ENCODE measurements around the gene G3BP2.

- no peak for TF ChIP-seq CTCF (IDR thresholded peaks at IDR 0.05)
- TF ChIP-seq POLR2A (IDR thresholded peaks at IDR 0.05): peak in 1 of 4 donors; percentile 46
Measured at GRCh38 chr4:75630174-75630936, 42.9 kb downstream of the G3BP2 start, which contains the start of gene CDKL2.

Measured in esophagus squamous epithelium (tissue), 4 donors.